ENCODE results near the gene TTLL4.

The TTLL4 gene

GRCh38 chr2:218798767-218799504 is 88.3 kb downstream of the TTLL4 start:
- no peak for DNase-seq (ENCODE audit: low spot score)
- no peak for TF ChIP-seq CTCF (IDR thresholded peaks at IDR 0.05)
- no peak overlapping the region for H3K27ac ChIP-seq
- H3K4me3 ChIP-seq = no peak overlapping the region

GRCh38 chr2:218799990-218800389 is 89.4 kb downstream of the TTLL4 start:
- DNase-seq (ENCODE audit: low spot score) = no peak
- no peak for TF ChIP-seq CTCF (IDR thresholded peaks at IDR 0.05)
- H3K27ac ChIP-seq = no peak overlapping the region
- no peak overlapping the region for H3K4me3 ChIP-seq

GRCh38 chr2:218802386-218802994 is 91.9 kb downstream of the TTLL4 start:
- no peak overlapping the region for H3K4me3 ChIP-seq
- peak overlapping the region in 1 of 2 donors; percentile 9 for H3K27ac ChIP-seq
- DNase-seq (ENCODE audit: low spot score) = no peak
- no peak for TF ChIP-seq CTCF (IDR thresholded peaks at IDR 0.05)

- Histone ChIP-seq H3K4me3 (no peak overlapping the region), H3K27ac (no peak overlapping the region)
- TF ChIP-seq CTCF (IDR thresholded peaks at IDR 0.05) = no peak
- no peak for DNase-seq (ENCODE audit: low spot score)
Measured at GRCh38 chr2:218804817-218805216, 94.2 kb downstream of the TTLL4 start.

Data from coronary artery (tissue), 2 donors.